GM12892 (cell line): ENCODE data around the gene STAB1.

Experiments
- DNase-seq: peaks from one replicate; pipeline ENCODE4 v3.0.0; 2011; ENCODE audit not compliant: insufficient read length
- FAIRE-seq: peaks from 2 replicates; lab custom pipeline; 2011; peaks lifted over from hg19 to GRCh38; lab: Jason Lieb, UNC
- POLR2A ChIP-seq: IDR thresholded peaks from 2 replicates; pipeline ENCODE4 v1.6.1; 2011; ENCODE audit warnings: low read depth, low read length, control low read depth
- POLR2AphosphoS5 ChIP-seq: IDR thresholded peaks from 2 replicates; pipeline ENCODE4 v1.6.1; 2011; ENCODE audit warnings: low read depth, low read length, control low read depth
- TAF1 ChIP-seq: IDR thresholded peaks from 2 replicates; pipeline ENCODE4 v1.6.1; 2011; ENCODE audit warnings: low read depth, mild to moderate bottlenecking, control low read depth, low read length, borderline replicate concordance

STAB1 gene

DNA sequence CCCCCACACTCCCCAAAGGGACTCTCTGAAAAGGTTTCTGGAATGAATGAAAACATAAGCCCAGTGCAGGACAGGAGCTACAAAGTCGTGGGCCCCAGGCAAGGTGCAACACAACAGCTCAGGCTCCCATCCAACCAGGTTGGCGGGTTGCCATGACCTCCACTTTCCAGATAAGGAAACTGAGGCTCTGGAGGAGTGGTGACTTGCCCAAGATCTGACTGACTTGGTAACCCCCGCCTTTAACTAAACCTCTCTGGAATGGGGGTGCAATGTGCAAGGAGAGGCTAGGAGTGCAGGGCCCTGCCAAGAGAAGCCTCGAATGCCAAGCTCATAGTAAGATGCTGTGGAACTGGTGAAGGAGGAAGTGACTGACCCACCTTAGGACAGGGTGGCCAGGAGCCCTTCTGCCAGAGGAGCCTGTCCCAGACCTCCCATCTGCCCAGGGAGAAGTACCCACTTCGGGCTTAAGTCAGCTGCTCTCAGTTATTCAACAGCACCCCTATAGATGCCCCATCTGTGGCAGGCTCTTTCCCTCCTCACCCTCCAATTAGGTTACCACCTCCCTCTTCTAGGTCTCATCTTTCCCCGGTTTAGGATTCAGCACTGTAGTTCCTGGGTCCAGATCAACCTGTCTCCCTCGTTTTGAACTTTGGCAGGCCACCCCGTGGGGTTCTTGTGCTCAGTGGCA, 40.7 kb upstream of the STAB1 start:
- FAIRE-seq (no peak), DNase-seq (no peak)
- no peak for TF ChIP-seq POLR2AphosphoS5
- no peak for TF ChIP-seq TAF1
- no peak for TF ChIP-seq POLR2A

DNA sequence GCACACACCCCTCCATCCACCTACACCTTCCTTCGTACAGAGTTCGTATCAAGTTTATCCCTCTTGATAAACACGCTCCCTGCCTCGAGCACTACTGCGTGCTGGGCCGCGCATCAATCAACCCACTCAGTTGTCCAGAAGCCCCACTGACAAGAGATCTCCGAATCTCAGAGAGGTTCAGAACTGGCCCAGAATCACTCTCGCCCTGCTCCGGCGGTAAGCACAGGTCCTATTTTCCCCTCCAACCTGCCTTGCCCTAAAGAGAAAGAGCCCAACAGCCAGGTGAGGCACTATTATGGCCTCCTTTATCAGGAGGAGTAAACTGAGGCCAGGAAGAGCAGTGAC, 40.2 kb upstream of the STAB1 start:
- no peak for DNase-seq
- FAIRE-seq = peak; percentile 57
- TF ChIP-seq POLR2AphosphoS5 = no peak
- no peak for TF ChIP-seq POLR2A
- no peak for TF ChIP-seq TAF1

DNA sequence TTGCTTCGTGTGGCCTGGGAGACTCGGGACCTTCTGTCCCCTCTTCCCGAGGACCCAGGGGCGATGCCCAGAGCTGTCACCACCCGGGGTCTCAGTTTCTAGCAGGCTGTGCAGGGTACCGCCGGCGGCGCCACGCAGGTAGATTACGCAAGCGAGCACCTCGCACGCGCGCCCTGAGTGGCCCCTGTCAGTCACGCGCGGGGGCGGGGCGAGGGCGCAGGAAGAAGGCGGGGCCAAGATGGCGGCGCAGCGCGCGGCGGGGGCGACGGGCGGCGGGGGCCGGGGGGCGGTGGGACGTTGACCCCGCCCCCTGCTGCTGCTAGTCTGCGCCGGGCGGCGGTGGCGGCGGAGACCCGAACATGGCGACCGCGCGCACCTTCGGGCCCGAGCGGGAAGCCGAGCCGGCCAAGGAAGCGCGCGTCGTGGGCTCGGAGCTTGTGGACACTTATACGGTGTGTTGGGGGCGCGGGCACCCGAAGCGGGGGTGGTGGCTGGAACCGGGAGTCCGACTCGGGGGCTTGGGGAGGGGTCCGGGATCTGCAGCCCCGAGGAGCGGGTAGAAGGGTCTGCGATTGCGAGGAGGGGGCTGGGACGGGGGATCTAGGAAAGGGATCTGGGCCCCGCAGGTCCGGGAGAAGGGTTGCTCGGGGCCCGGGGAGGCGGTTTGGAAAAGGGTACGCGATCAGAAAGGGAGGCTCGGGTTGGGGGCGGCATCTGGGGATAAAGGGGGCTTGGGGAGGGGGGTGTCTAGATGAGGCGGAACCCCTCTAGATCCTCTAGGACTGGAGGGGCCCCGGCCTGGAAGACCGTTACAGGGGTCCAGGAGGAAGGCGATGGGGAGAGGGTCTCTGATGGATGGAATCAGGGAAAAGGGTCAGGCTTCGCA, 39.6 kb upstream of the STAB1 start, which contains the start of gene NISCH:
Gene NISCH, plus strand, starts transcription at position 322 of the 886 bp plus-strand sequence. Its CDS starts 38 bp downstream, at position 360.
- DNase-seq = peak; percentile 95
- TF ChIP-seq POLR2AphosphoS5 (peak; percentile 72; the same call in 1 of the 2 replicates), TAF1 (peak; percentile 62), POLR2A (peak; percentile 85)
- peak; percentile 98 for FAIRE-seq

DNA sequence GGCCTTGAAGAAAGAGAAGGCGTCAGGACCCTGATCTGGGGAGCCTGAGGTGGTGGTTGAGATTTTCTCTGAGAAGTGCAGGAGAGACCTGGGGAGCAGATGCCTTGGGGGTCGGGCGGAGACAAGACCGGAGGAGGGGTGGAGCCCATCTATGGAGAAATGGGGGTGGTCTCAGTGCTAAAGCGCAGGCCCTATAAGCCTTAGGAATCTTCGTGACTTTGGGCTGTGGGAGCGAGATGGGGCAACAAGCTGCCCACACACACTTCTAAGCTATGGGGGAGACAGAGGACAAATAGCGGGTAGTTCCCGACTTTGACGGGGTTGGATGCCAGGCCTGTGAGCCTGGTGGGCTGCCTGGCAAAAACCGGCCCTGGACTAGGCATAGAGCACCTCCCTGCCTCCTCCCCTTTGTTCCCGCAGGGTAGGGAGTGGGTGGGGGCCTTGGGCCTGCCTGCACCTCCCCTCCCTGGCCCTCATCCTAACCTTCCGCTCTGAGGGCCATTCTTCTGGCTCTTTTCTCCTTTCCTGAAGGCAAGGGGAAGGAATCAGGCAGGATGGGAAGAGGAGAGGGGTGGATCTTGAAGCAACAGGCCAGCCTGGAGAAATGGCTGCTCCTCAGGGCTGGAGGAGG, 38.9 kb upstream of the STAB1 start:
- TF ChIP-seq POLR2A (no peak), POLR2AphosphoS5 (no peak), TAF1 (no peak)
- DNase-seq (no peak), FAIRE-seq (no peak)

DNA sequence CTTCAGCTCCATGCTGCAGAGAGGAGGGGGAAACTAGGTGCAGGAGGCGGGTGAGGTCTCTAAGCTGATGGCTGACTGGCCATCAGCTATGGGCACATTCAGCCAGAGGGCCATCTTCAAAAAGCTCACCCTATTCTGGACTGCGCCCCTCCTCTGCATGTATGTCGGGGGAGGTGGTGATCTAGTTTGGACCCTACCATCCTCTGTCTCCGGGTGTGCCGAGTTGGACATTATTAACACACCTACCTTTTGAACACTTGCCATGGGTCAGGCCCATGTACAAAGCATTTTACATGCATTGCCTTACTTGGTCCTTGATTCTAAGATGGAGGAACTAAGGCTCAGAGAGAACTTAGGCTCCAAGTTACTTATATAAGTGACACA, 38.3 kb upstream of the STAB1 start:
- DNase-seq = no peak
- no peak for FAIRE-seq
- TF ChIP-seq POLR2AphosphoS5 (no peak), POLR2A (no peak), TAF1 (no peak)

DNA sequence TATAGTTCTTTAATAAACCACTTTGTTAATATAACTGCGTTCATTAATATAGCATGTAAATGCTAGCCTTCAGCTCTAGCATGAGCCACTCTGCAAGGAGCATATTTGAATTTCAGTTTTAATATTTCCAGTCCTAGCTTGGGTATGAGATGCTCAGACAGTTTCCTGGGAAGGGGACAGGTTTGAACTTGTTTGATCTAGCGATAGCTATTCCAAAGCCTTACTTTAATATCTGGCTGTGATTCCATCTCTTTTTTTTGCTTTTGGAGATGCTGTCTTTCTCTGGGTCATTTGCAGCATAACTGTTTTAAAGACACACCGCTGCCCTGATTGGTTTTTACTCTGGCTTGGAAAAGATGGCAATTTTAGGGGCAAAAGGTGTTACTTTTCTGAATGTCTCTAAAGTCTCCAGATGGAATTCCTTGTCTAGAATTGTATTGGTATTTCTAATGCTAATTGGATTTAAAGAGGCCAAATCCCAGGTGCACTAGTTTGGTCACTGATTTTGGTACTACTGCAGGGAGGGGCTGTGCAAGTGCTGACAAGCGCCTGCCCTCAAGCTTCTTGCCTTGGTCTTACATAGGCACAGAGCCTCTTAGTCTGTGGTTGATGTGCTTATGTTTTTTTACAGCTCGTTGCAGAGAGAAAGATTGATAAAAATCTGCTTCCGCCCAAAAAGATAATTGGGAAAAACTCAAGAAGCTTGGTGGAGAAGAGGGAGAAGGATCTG, 36.9 kb upstream of the STAB1 start:
- FAIRE-seq (no peak), DNase-seq (no peak)
- TF ChIP-seq POLR2AphosphoS5 = no peak
- no peak for TF ChIP-seq TAF1
- no peak for TF ChIP-seq POLR2A

DNA sequence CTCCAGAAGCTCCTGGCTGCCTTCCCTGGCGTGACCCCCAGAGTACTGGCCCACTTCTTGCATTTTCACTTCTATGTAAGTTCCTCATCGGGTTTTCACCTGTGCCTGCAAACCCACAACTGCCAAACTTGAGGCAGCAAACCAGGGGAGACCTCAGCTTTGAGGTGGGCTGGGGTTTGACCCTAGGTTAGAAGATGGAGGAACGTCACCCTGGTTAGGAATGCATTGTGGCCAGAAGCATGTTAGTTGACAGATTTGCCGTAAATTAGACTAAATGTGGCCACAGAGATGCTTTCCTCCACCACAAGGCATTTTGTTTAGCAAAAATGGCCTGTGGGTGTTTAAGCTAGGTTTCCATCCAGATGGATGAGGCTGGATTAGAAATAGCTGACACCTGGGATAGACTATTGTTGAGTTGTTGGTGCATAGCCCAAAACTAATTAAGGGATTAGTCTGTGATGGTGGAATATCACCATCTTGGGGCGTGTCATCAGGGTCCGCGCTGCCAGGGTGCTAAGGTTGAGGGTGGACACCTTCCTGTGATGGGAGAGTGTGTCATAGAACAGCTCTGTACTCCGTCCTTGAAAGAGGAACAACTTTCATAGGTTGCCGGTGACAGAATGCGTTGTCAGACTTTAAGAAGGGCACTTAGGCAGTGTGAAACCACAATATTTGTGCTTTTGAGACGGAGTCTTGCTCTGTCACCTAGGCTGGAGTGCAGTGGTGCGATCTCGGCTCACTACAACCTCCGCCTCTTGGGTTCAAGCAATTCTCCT, 36.2 kb upstream of the STAB1 start:
- no peak for DNase-seq
- TF ChIP-seq POLR2A (no peak), POLR2AphosphoS5 (no peak), TAF1 (no peak)
- no peak for FAIRE-seq

DNA sequence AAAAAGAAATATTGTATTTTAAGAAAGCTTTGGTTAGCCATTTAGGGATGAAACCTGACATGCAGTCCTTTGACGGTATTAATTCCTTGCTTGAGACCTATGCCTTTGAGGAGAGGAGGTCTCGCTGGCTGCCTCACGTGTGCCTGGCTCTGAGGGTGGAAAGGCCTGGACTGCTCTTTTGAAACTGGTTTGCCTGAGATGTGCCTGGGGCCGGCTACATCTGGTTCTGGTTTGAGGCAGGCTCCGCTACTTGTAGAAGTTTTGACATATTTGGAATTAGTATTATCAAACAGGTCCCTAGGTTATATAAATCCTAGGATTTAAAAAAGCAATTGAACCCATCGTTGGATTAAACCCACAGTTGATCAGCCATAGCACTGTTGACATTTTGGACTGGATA, 33.3 kb upstream of the STAB1 start:
- FAIRE-seq (no peak), DNase-seq (no peak)
- no peak for TF ChIP-seq POLR2A
- TF ChIP-seq TAF1 = no peak
- TF ChIP-seq POLR2AphosphoS5 = no peak

DNA sequence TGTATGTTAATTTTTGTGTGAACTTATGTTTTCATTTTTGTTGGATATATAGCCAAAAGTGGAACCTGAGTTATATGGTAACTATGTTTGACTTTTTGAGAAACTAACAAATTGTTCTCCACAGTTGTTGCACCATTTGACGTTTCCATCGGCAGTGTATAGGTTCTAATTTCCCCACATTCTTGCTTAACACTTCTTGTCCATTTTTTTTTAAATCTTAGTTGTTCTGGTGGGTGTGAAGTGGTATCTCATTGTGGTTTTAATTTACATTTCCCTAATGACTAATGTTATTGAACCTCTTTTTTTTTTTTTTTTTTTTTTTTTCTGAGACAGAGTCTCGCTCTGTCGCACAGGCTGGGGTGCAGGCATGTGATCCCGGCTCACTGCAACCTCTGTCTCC, 31.7 kb upstream of the STAB1 start:
- FAIRE-seq (no peak), DNase-seq (no peak)
- TF ChIP-seq TAF1 (no peak), POLR2AphosphoS5 (no peak), POLR2A (no peak)

DNA sequence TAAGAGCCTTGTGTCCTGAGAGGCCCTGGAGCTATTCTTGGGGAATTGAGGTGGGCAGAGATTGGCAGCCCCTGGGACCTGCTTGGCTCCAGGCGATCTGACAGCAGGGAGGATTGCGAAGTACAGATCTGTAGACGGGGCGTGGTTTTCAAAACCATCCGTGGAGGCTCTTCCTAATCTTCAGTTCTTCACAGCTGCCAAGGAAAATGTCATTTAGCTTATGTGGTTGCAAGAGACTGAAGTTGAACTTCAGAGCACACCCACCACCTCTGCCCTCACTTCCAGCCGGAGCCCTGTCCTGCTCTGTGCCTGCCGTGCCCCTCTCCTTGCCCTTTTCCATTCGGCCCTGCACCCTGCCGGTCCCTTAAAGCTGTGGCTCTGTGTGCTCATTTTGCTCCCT, 26.8 kb upstream of the STAB1 start:
- TF ChIP-seq POLR2AphosphoS5 = no peak
- no peak for DNase-seq
- FAIRE-seq = no peak

DNA sequence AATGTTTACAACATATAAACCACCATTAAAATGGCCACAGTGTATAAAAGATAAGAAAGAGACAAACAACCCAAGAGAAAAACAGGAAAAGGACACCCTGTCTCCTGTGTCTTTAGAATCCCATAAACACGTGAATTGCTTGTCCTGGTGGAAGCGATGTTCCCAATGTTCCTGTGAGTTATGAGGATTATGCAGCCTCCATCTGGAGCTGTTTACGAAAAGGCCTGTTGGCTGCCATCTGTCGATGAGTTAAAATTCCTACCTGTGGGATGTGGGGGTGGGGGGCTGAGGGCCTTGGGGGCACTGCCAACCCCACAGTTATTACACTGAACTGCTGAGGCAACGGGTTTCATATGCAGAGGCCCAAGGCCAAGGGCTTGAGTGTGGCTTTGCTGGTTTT, 26.1 kb upstream of the STAB1 start:
- DNase-seq (no peak), FAIRE-seq (no peak)

More for the DNA sequence above, 26.1 kb upstream of the STAB1 start:
- TF ChIP-seq POLR2A (no peak), TAF1 (no peak), POLR2AphosphoS5 (no peak)
